Epithelial cell of proximal tubule (primary cell): ENCODE data around the gene PERP. TPM values are rescaled to one million over a fixed set of nuclear protein-coding genes. Genes with fewer than 3 reads are reported as not detected.

Experiments used
- DNase-seq: peaks from one replicate; pipeline ENCODE4 v3.0.0-alpha.2; 2011; ENCODE audit warnings: low read depth
- H3K4me3 ChIP-seq: 2 replicates; pipeline ENCODE4 v1.5.1; 2011; ENCODE audit warnings: low read depth, mild to moderate bottlenecking, low read length
- CTCF ChIP-seq: conservative IDR thresholded peaks from 2 replicates; pipeline ENCODE4 v1.5.1; 2012; ENCODE audit warnings: low read depth, mild to moderate bottlenecking, low read length
- total RNA-seq: library from RNA; depleted of rRNA; stranded (reverse); fragments of >200 nt; gene quantifications from 2 replicates; pipeline ENCODE4 v1.2.3, GENCODE V29; 2015

The PERP gene
- total RNA-seq, 1 donor from 2014 or later = 65.6 TPM

- no peak for TF ChIP-seq CTCF
- H3K4me3 ChIP-seq = no peak overlapping the region
- no peak for DNase-seq
Measured at GRCh38 chr6:138113588-138114210, 6.5 kb upstream of the PERP start.

GRCh38 chr6:138110229-138110628 lies 3.0 kb upstream of the PERP start:
- no peak overlapping the region for H3K4me3 ChIP-seq
- TF ChIP-seq CTCF = no peak
- no peak for DNase-seq

- H3K4me3 ChIP-seq = no peak overlapping the region
- no peak for DNase-seq
- peak; percentile 98 for TF ChIP-seq CTCF
Measured at GRCh38 chr6:138109042-138109997, 2.1 kb upstream of the PERP start.

- H3K4me3 ChIP-seq = peak overlapping the region; percentile 84
- TF ChIP-seq CTCF = no peak
- DNase-seq = no peak
Measured at GRCh38 chr6:138107752-138108592, 753 bp upstream of the PERP start.

- peak overlapping the region; percentile 84 for H3K4me3 ChIP-seq
- no peak for DNase-seq
- no peak for TF ChIP-seq CTCF
Measured at GRCh38 chr6:138106665-138107077, 548 bp downstream of the PERP start.

GRCh38 chr6:138105880-138106664 lies 1.1 kb downstream of the PERP start:
- DNase-seq = no peak
- no peak for TF ChIP-seq CTCF
- peak overlapping the region; percentile 84 for H3K4me3 ChIP-seq
